Transverse colon (tissue), 3 donors: ENCODE measurements around the gene PDHA2.

ENCODE experiments used
- POLR2A ChIP-seq: fragments of 450-650 bp; IDR thresholded peaks from one replicate; pipeline ENCODE4 v1.6.1; 2016; ENCODE audit warnings: antibody characterized with exemption, mild to moderate bottlenecking, moderate library complexity
- TF ChIP-seq, protein P1 (sequence below), 5 experiments: fragments of 200-600 bp in 3 of 5; fragments of 450-650 bp in 2 of 5; sonication (generic) in 3 of 5; IDR thresholded peaks; 1 replicate in 2 of 5; 2 replicates in 3 of 5; pipeline ENCODE4 v1.5.1; 2016 to 2017; ENCODE audit warnings: antibody characterized with exemption in 5 of 5, inconsistent platforms in 3 of 5, mild to moderate bottlenecking in 2 of 5, moderate library complexity in 1 of 5

DNA sequence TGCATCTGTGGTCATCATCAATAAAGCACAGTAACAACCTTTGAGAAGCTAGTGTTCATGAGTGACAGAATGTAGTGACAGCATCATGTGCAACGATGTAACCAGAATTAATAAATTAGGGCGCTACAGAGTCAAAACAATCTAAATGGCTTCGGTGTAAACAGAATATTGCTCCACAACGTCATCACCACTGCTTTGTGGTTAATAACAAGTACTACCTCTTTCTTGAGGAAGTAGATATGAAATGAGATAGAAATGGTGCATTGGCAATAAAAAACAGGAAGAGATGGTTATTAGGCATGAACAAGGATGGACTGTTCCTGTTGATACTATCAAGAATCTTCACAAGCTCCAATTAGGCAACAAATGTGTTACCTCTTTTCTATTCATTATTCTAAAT is 8.7 kb upstream of the PDHA2 start:
- TF ChIP-seq, protein P1, sequence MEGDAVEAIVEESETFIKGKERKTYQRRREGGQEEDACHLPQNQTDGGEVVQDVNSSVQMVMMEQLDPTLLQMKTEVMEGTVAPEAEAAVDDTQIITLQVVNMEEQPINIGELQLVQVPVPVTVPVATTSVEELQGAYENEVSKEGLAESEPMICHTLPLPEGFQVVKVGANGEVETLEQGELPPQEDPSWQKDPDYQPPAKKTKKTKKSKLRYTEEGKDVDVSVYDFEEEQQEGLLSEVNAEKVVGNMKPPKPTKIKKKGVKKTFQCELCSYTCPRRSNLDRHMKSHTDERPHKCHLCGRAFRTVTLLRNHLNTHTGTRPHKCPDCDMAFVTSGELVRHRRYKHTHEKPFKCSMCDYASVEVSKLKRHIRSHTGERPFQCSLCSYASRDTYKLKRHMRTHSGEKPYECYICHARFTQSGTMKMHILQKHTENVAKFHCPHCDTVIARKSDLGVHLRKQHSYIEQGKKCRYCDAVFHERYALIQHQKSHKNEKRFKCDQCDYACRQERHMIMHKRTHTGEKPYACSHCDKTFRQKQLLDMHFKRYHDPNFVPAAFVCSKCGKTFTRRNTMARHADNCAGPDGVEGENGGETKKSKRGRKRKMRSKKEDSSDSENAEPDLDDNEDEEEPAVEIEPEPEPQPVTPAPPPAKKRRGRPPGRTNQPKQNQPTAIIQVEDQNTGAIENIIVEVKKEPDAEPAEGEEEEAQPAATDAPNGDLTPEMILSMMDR (IDR thresholded peaks at IDR 0.05) = no peak
- no peak for TF ChIP-seq POLR2A
